ENCODE data around the gene SH3RF3. TPM values are rescaled to one million over a fixed set of nuclear protein-coding genes. Genes with fewer than 3 reads are reported as not detected.

SH3RF3 gene
- total and polyA plus RNA-seq, 5 donors from 2014 or later, result 0.16 to 1.6 (median 0.76) TPM

- peaks cover 8% of the 10 kb centered on the region for H3K27me3 ChIP-seq (ENCODE audit: control insufficient read depth, insufficient read depth, low read length)
- H3K9me3 Mint-ChIP-seq, result no peaks in the 10 kb centered on the region
- no peaks in the 10 kb centered on the region for H3K36me3 Mint-ChIP-seq
Measured at GRCh38 chr2:109208071-109208950, 79.3 kb downstream of the SH3RF3 start.

GRCh38 chr2:109208951-109209335, 79.9 kb downstream of the SH3RF3 start:
- no peaks in the 10 kb centered on the region for H3K9me3 ChIP-seq (ENCODE audit: control insufficient read depth in 2 of 2, low read length in 2 of 2)
- Mint-ChIP-seq H3K4me3 (no peak overlapping the region), H3K4me1 (peaks cover 12 to 45% (median 32%) of the 10 kb centered on the region in 4 donors), H3K36me3 (no peaks in the 10 kb centered on the region), H3K9me3 (no peaks in the 10 kb centered on the region), H3K27me3 (peaks cover 53% of the 10 kb centered on the region), H3K27ac (no peak overlapping the region)
- peaks cover 8% of the 10 kb centered on the region for H3K27me3 ChIP-seq (ENCODE audit: control insufficient read depth, insufficient read depth, low read length)
- ATAC-seq (ENCODE audit: low read depth in 2 of 2) (no peak), DNase-seq (no peak)
- H3K27ac ChIP-seq (ENCODE audit: insufficient read depth, low read length, poor library complexity, severe bottlenecking), result no peak overlapping the region
- no peaks in the 10 kb centered on the region for H3K36me3 ChIP-seq (ENCODE audit: control insufficient read depth, insufficient read depth, low read length)
- no peak overlapping the region for H3K4me3 ChIP-seq (ENCODE audit: low read depth, low read length)
- peaks cover 12% of the 10 kb centered on the region for H3K4me1 ChIP-seq (ENCODE audit: control insufficient read depth, insufficient read depth, low read length, poor library complexity, severe bottlenecking)

More at GRCh38 chr2:109208071-109208950, 79.3 kb downstream of the SH3RF3 start:
- Histone ChIP-seq H3K4me1 (ENCODE audit: control insufficient read depth, insufficient read depth, low read length, poor library complexity, severe bottlenecking) (peaks cover 6% of the 10 kb centered on the region), H3K4me3 (ENCODE audit: low read depth, low read length) (no peak overlapping the region), H3K27ac (ENCODE audit: insufficient read depth, low read length, poor library complexity, severe bottlenecking) (no peak overlapping the region), H3K36me3 (ENCODE audit: control insufficient read depth, insufficient read depth, low read length) (no peaks in the 10 kb centered on the region), H3K9me3 (ENCODE audit: control insufficient read depth in 2 of 2, low read length in 2 of 2) (no peaks in the 10 kb centered on the region)
- Mint-ChIP-seq H3K27me3 (peaks cover 46% of the 10 kb centered on the region), H3K4me3 (no peak overlapping the region), H3K27ac (no peak overlapping the region), H3K4me1 (peaks cover 6 to 44% (median 26%) of the 10 kb centered on the region in 4 donors)
- DNase-seq (peak in 1 of 3 donors; percentile 30), ATAC-seq (ENCODE audit: low read depth in 2 of 2) (no peak)

- Mint-ChIP-seq H3K27ac (no peak overlapping the region), H3K4me3 (no peak overlapping the region), H3K9me3 (no peaks in the 10 kb centered on the region), H3K4me1 (peaks cover 16 to 49% (median 35%) of the 10 kb centered on the region in 4 donors), H3K36me3 (no peaks in the 10 kb centered on the region), H3K27me3 (peaks cover 55% of the 10 kb centered on the region)
- Histone ChIP-seq H3K4me1 (ENCODE audit: control insufficient read depth, insufficient read depth, low read length, poor library complexity, severe bottlenecking) (peaks cover 17% of the 10 kb centered on the region), H3K27me3 (ENCODE audit: control insufficient read depth, insufficient read depth, low read length) (peaks cover 8% of the 10 kb centered on the region), H3K9me3 (ENCODE audit: control insufficient read depth in 2 of 2, low read length in 2 of 2) (no peaks in the 10 kb centered on the region), H3K4me3 (ENCODE audit: low read depth, low read length) (no peak overlapping the region), H3K27ac (ENCODE audit: insufficient read depth, low read length, poor library complexity, severe bottlenecking) (no peak overlapping the region), H3K36me3 (ENCODE audit: control insufficient read depth, insufficient read depth, low read length) (no peaks in the 10 kb centered on the region)
- DNase-seq (no peak), ATAC-seq (ENCODE audit: low read depth in 2 of 2) (no peak)
Measured at GRCh38 chr2:109209412-109209811, 80.4 kb downstream of the SH3RF3 start.

GRCh38 chr2:109209941-109210340, 80.9 kb downstream of the SH3RF3 start:
- H3K4me1 Mint-ChIP-seq, result peaks cover 21 to 55% (median 39%) of the 10 kb centered on the region in 4 donors
- Histone ChIP-seq H3K9me3 (ENCODE audit: control insufficient read depth in 2 of 2, low read length in 2 of 2) (no peaks in the 10 kb centered on the region), H3K27me3 (ENCODE audit: control insufficient read depth, insufficient read depth, low read length) (peaks cover 10% of the 10 kb centered on the region), H3K27ac (ENCODE audit: insufficient read depth, low read length, poor library complexity, severe bottlenecking) (no peak overlapping the region), H3K4me3 (ENCODE audit: low read depth, low read length) (no peak overlapping the region), H3K36me3 (ENCODE audit: control insufficient read depth, insufficient read depth, low read length) (no peaks in the 10 kb centered on the region), H3K4me1 (ENCODE audit: control insufficient read depth, insufficient read depth, low read length, poor library complexity, severe bottlenecking) (peaks cover 22% of the 10 kb centered on the region)
- H3K27me3 Mint-ChIP-seq, result peaks cover 58% of the 10 kb centered on the region
- no peak overlapping the region for H3K4me3 Mint-ChIP-seq
- no peaks in the 10 kb centered on the region for H3K9me3 Mint-ChIP-seq
- DNase-seq, result no peak
- no peaks in the 10 kb centered on the region for H3K36me3 Mint-ChIP-seq
- H3K27ac Mint-ChIP-seq, result no peak overlapping the region
- ATAC-seq (ENCODE audit: low read depth in 2 of 2), result no peak

- ATAC-seq (ENCODE audit: low read depth in 2 of 2), result no peak
- no peaks in the 10 kb centered on the region for H3K9me3 ChIP-seq (ENCODE audit: control insufficient read depth in 2 of 2, low read length in 2 of 2)
- peaks cover 22 to 61% (median 46%) of the 10 kb centered on the region in 4 donors for H3K4me1 Mint-ChIP-seq
Measured at GRCh38 chr2:109210431-109211200, 81.6 kb downstream of the SH3RF3 start.

GRCh38 chr2:109211315-109211714, 82.3 kb downstream of the SH3RF3 start:
- Mint-ChIP-seq H3K36me3 (no peaks in the 10 kb centered on the region), H3K9me3 (no peaks in the 10 kb centered on the region), H3K27me3 (peaks cover 64% of the 10 kb centered on the region), H3K4me3 (peak overlapping the region in 1 of 4 donors; percentile 12), H3K27ac (no peak overlapping the region), H3K4me1 (peaks cover 22 to 64% (median 49%) of the 10 kb centered on the region in 4 donors)
- Histone ChIP-seq H3K9me3 (ENCODE audit: control insufficient read depth in 2 of 2, low read length in 2 of 2) (no peaks in the 10 kb centered on the region), H3K27ac (ENCODE audit: insufficient read depth, low read length, poor library complexity, severe bottlenecking) (no peak overlapping the region), H3K36me3 (ENCODE audit: control insufficient read depth, insufficient read depth, low read length) (no peaks in the 10 kb centered on the region), H3K4me1 (ENCODE audit: control insufficient read depth, insufficient read depth, low read length, poor library complexity, severe bottlenecking) (peaks cover 36% of the 10 kb centered on the region), H3K4me3 (ENCODE audit: low read depth, low read length) (no peak overlapping the region), H3K27me3 (ENCODE audit: control insufficient read depth, insufficient read depth, low read length) (peaks cover 21% of the 10 kb centered on the region)
- DNase-seq (no peak), ATAC-seq (ENCODE audit: low read depth in 2 of 2) (no peak)

More at GRCh38 chr2:109210431-109211200, 81.6 kb downstream of the SH3RF3 start:
- peaks cover 63% of the 10 kb centered on the region for H3K27me3 Mint-ChIP-seq
- Histone ChIP-seq H3K27me3 (ENCODE audit: control insufficient read depth, insufficient read depth, low read length) (peaks cover 14% of the 10 kb centered on the region), H3K4me1 (ENCODE audit: control insufficient read depth, insufficient read depth, low read length, poor library complexity, severe bottlenecking) (peaks cover 29% of the 10 kb centered on the region), H3K27ac (ENCODE audit: insufficient read depth, low read length, poor library complexity, severe bottlenecking) (no peak overlapping the region), H3K4me3 (ENCODE audit: low read depth, low read length) (no peak overlapping the region), H3K36me3 (ENCODE audit: control insufficient read depth, insufficient read depth, low read length) (no peaks in the 10 kb centered on the region)
- H3K4me3 Mint-ChIP-seq, result no peak overlapping the region
- no peaks in the 10 kb centered on the region for H3K9me3 Mint-ChIP-seq
- no peak for DNase-seq
- H3K36me3 Mint-ChIP-seq, result no peaks in the 10 kb centered on the region
- H3K27ac Mint-ChIP-seq, result no peak overlapping the region

GRCh38 chr2:109212836-109213563, 84.0 kb downstream of the SH3RF3 start:
- H3K27ac Mint-ChIP-seq, result peak overlapping the region in 2 of 3 donors; percentile 88 to 89
- H3K27me3 ChIP-seq (ENCODE audit: control insufficient read depth, insufficient read depth, low read length), result peaks cover 26% of the 10 kb centered on the region
- H3K4me1 ChIP-seq (ENCODE audit: control insufficient read depth, insufficient read depth, low read length, poor library complexity, severe bottlenecking), result peaks cover 52% of the 10 kb centered on the region
- H3K4me1 Mint-ChIP-seq, result peaks cover 24 to 72% (median 58%) of the 10 kb centered on the region in 4 donors
- no peaks in the 10 kb centered on the region for H3K9me3 ChIP-seq (ENCODE audit: control insufficient read depth in 2 of 2, low read length in 2 of 2)
- H3K27me3 Mint-ChIP-seq, result peaks cover 78% of the 10 kb centered on the region
- no peaks in the 10 kb centered on the region for H3K36me3 Mint-ChIP-seq
- no peaks in the 10 kb centered on the region for H3K36me3 ChIP-seq (ENCODE audit: control insufficient read depth, insufficient read depth, low read length)
- H3K4me3 ChIP-seq (ENCODE audit: low read depth, low read length), result no peak overlapping the region
- ATAC-seq (ENCODE audit: low read depth in 2 of 2), result no peak
- H3K9me3 Mint-ChIP-seq, result no peaks in the 10 kb centered on the region
- DNase-seq, result no peak
- H3K4me3 Mint-ChIP-seq, result peak overlapping the region; percentile 22 to 77 (median 73)
- H3K27ac ChIP-seq (ENCODE audit: insufficient read depth, low read length, poor library complexity, severe bottlenecking), result no peak overlapping the region
